Stomach (tissue), 4 donors: Measurements from ENCODE around the gene RUNX1.

Source experiments
- CTCF ChIP-seq, 7 experiments: fragments of 450-650 bp in 4 of 7; fragments of 200-600 bp in 3 of 7; sonication (generic) in 3 of 7; IDR thresholded peaks; one replicate each; pipeline ENCODE4 v1.5.1; 2016 to 2019; ENCODE audit warnings: antibody characterized with exemption in 7 of 7, control low read depth in 2 of 7, mild to moderate bottlenecking in 1 of 7
- POLR2A ChIP-seq, 4 donors: fragments of 450-650 bp; IDR thresholded peaks; one replicate each; pipeline ENCODE4 v1.6.1; 2016; ENCODE audit warnings: antibody characterized with exemption in 4 of 4, control low read depth in 2 of 4, mild to moderate bottlenecking in 1 of 4, moderate library complexity in 1 of 4
- POLR2AphosphoS5 ChIP-seq, 3 donors: sonication (generic); formaldehyde crosslinking; IDR thresholded peaks; one replicate each; pipeline ENCODE4 v1.6.1; 2016; ENCODE audit warnings: antibody characterized with exemption in 3 of 3

GRCh38 chr21:34745557-34746255, 303.4 kb downstream of the RUNX1 start:
- peak in 5 of 7 experiments; percentile 74 to 93 (median 85) for TF ChIP-seq CTCF (IDR thresholded peaks at IDR 0.05)
- TF ChIP-seq POLR2AphosphoS5 (IDR thresholded peaks at IDR 0.05): peak in 1 of 3 donors; percentile 62
- no peak for TF ChIP-seq POLR2A (IDR thresholded peaks at IDR 0.05)
